ENCODE data around the gene GRB7.
"Not testable (repeated sequence)": the region's sequence is repeated elsewhere in the genome, so short reads cannot be mapped to it uniquely, and the experiment has no call there.

The GRB7 gene

GRCh38 chr17:39737760-39738567 is at the start of gene GRB7:
Gene GRB7, plus strand, starts transcription at chr17:39737938. Its CDS starts 4,364 bp downstream, at chr17:39742302.
- no peak for DNase-seq (ENCODE audit: low read depth in 2 of 2)

DNA sequence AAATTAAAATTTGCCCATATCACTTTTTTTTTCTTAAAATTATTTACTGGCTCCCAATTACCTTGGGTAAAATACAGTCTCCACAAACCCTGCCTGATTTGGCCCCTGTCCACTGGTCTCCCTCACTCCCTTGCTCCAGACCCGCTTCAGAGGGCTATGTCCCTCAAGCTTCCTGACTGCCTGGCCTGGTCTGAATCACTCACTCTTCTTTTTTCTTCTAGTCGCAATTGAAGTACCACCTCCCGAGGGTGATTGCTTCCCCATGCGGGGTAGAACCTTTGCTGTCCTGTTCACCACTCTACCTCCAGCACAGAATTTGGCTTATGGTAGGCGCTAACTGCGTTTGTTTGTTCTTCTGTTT is 49.3 kb upstream of the GRB7 start:
- DNase-seq (ENCODE audit: low read depth in 2 of 2), result no peak

GRCh38 chr17:39688945-39689344 is 48.8 kb upstream of the GRB7 start:
- DNase-seq (ENCODE audit: low read depth in 2 of 2), result no peak

- DNase-seq (ENCODE audit: low read depth in 2 of 2), result no peak
Observed at GRCh38 chr17:39694593-39694992, 43.1 kb upstream of the GRB7 start.

DNA sequence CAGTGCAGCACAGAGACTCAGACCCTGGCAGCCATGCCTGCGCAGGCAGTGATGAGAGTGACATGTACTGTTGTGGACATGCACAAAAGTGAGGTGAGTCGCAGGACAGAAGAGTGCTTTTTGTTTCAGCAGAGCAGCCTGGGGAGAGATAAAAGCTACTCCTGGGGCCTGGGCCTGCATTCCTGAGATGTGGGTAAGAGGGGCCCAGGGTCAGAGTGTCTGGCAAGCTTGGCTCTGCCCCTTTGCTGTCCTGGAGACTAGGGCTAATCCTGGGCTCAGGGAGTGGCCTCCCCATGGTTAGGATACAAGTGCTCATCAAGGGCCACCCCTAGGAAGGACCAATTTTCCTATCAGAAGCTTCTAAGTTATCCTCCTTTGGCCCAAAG is 42.7 kb upstream of the GRB7 start:
- no peak for DNase-seq (ENCODE audit: low read depth in 2 of 2)

- DNase-seq (ENCODE audit: low read depth in 2 of 2), result no peak
Observed at GRCh38 chr17:39696731-39697130, 41.0 kb upstream of the GRB7 start.

DNA sequence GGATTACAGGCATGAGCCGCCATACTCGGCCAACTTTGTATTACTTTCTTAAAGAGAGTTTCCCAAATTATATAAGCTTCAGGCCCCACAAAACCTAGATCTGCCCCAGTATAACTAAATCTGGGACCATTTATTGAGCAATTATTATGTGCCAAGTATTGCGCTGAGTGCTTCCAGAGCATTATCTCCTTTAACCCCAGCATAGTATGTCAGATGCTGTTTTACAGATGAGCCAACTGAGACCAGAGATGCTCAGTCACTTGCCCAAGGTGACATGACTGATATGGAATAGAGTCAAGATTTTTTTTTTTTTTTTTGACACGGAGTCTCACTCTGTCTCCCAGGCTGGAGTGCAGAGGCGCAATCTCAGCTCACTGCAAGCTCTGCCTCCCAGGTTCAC is 39.8 kb upstream of the GRB7 start:
- DNase-seq (ENCODE audit: low read depth in 2 of 2), result no peak

DNA sequence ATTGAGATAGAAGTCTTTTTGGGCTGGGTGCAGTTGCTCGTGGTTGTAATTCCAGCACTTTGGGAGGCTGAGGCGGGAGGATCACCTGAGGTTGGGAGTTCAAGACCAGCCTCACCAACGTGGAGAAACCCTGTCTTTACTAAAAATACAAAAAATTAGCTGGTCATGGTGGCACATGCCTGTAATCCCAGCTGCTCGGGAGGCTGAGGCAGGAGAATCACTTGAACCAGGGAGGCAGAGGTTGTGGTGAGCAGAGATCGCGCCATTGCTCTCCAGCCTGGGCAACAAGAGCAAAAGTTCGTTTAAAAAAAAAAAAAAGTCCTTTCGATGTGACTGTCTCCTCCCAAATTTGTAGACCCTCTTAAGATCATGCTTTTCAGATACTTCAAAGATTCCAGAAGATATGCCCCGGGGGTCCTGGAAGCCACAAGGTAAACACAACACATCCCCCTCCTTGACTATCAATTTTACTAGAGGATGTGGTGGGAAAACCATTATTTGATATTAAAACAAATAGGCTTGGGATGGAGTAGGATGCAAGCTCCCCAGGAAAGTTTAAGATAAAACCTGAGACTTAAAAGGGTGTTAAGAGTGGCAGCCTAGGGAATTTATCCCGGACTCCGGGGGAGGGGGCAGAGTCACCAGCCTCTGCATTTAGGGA is 38.5 kb upstream of the GRB7 start:
- DNase-seq (ENCODE audit: low read depth in 2 of 2), result not testable (repeated sequence)

DNA sequence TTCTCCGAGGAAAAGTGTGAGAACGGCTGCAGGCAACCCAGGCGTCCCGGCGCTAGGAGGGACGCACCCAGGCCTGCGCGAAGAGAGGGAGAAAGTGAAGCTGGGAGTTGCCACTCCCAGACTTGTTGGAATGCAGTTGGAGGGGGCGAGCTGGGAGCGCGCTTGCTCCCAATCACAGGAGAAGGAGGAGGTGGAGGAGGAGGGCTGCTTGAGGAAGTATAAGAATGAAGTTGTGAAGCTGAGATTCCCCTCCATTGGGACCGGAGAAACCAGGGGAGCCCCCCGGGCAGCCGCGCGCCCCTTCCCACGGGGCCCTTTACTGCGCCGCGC is 38.0 kb upstream of the GRB7 start, which contains the start of gene ERBB2:
ERBB2 (plus strand) TSS at position 247 of the 330 bp plus-strand sequence. CDS start 175 bp downstream, outside the sequence.
- DNase-seq (ENCODE audit: low read depth in 2 of 2), result no peak

GRCh38 chr17:39700148-39700987 is 37.4 kb upstream of the GRB7 start:
- DNase-seq (ENCODE audit: low read depth in 2 of 2), result no peak

DNA sequence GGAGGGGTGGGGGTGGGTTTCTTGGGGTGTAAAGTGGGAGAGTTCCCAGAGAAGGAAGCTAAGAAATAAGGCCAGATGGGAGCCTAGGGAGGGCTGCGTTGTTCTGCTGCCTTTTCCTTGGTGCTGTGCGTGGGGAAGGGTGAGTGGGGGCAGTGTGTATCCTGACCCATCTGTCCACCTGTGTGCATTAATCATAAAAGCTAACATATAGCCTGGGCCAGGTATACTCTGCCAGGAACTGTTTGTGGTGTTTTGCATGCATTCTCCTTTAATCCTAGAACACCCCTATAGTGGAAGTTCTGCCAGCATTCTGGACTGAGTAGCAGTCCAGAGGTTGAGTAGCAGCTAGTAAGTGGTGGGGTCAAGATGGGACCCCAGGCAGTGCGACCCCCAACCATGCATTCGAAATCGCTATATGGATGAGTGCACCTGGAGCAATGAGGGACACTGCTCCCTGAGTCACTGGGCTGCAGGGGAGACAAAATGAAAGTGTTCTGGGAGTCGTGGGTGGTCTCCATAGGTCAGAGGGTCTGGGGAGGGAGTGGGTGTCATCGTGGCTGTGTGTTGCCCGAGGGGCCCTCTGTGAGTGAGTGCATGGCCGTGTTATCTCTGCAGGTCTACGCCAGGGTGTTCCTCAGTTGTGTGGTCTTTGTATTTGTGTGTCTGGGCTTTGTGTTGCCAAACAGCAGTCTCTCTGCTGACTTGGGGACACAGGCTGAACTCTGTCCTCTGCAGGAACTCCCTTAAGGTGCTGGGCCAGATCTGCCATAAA is 36.5 kb upstream of the GRB7 start:
- DNase-seq (ENCODE audit: low read depth in 2 of 2), result no peak

- no peak for DNase-seq (ENCODE audit: low read depth in 2 of 2)
Observed at GRCh38 chr17:39701784-39702422, 35.8 kb upstream of the GRB7 start.

GRCh38 chr17:39702901-39703893 is 34.5 kb upstream of the GRB7 start:
- no peak for DNase-seq (ENCODE audit: low read depth in 2 of 2)

- DNase-seq (ENCODE audit: low read depth in 2 of 2), result no peak
Observed at GRCh38 chr17:39703913-39704312, 33.8 kb upstream of the GRB7 start.

DNA sequence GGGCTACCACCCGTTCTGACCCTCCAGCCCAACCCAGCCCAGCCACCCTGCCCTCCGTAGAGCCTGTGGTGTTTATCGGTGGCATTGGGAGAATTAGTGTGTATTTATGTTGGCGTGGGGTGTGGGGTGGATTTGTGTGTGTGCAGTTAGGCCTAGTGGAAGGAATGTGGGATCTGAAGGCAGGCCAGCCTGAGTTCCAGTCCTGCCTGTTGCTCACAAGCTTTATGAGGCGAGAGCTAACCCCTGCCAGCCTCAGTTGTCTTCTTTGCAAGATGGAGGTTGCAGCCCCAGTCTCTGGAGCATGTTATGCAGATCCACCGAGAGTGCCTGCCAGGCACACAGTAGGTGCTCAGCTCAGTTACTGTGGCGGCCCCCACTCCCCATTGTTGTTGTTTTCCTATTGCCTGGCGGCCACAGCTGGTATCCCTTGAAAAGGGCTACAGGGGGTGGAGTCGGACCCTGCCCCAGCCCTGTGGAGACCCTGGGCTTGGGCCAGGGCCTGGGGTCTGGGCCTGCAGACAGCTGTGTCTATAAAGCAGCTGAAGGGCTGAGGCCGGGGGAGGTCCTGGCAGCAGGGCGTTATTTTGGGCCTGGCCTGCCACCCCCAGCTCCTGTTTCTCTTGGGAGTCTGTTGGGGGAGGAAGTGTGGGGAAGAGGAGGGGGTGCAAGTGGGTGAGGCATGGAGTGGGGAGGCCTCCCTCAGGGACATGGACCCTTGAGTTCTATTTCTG is 32.8 kb upstream of the GRB7 start:
- DNase-seq (ENCODE audit: low read depth in 2 of 2), result no peak

DNA sequence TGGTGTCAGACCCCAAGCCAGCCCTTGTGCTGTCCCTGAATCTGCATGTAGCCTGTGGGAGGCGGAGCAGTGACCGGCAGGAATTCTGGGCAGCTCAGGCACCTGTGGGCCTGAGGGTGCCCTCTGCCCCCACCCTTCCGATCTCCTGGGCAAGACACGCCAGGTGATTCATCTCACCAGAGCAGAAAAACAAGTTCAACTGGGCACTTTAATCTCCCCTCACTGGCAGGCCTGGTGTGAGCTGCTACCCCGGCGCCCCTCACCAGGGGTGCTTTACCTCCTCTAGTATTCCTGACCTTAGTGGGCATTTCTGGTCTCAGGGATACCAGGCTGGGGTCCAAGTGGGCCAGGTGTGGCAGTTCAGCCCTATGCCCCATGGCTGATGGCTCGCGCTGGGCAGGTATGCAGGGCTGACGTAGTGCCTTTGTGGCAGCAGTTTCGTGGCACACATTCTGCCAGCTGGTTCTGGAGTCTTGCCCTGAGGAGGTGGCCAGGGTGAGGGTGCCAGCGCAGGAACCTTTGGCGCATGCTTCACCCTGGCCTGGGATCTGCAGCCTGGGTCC is 31.9 kb upstream of the GRB7 start:
- DNase-seq (ENCODE audit: low read depth in 2 of 2), result no peak

GRCh38 chr17:39706383-39706782 is 31.4 kb upstream of the GRB7 start:
- DNase-seq (ENCODE audit: low read depth in 2 of 2), result no peak

DNA sequence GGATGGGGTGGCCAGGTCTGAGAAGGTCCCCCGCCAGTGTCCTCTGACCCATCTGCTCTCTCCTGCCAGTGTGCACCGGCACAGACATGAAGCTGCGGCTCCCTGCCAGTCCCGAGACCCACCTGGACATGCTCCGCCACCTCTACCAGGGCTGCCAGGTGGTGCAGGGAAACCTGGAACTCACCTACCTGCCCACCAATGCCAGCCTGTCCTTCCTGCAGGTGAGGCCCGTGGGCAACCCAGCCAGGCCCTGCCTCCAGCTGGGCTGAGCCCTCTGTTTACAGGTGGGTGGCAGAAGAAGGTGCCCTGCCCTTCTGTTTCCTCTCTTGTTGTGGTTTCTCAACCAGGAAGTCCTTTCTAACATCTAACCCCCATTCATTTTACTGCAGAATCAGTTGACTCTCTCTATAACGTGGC is 30.8 kb upstream of the GRB7 start:
- no peak for DNase-seq (ENCODE audit: low read depth in 2 of 2)
